ENCODE results near the gene CFAP46.
"Not testable (repeated sequence)": the region's sequence is repeated elsewhere in the genome, so short reads cannot be mapped to it uniquely, and the experiment has no call there.

CFAP46 gene

GRCh38 chr10:132832186-132832969, 110.0 kb downstream of the CFAP46 start:
- no peak overlapping the region for H3K4me3 ChIP-seq (ENCODE audit: low read depth, low read length)

GRCh38 chr10:132829403-132829802, 113.0 kb downstream of the CFAP46 start:
- H3K4me3 ChIP-seq (ENCODE audit: low read depth, low read length): no peak overlapping the region

DNA sequence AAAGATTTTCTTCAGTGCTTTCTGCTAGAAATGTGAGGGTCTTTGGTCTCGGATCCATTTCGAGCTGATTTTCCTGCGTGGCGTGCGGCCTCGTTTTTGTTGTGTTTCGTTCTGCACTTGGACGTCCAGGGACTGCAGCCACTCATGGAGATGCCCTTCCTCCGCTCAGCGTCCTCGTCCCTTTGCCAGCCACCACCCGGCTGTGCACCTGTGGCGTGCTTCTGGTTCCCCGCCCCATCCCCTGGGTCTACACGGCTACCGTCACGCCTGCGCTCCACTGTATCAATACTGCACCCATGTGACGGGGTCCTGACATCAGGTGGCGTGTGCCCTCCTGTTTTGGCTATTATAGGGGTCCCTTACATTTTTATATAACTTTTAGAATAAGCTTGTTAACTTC, 113.7 kb downstream of the CFAP46 start:
- H3K4me3 ChIP-seq (ENCODE audit: low read depth, low read length): no peak overlapping the region

DNA sequence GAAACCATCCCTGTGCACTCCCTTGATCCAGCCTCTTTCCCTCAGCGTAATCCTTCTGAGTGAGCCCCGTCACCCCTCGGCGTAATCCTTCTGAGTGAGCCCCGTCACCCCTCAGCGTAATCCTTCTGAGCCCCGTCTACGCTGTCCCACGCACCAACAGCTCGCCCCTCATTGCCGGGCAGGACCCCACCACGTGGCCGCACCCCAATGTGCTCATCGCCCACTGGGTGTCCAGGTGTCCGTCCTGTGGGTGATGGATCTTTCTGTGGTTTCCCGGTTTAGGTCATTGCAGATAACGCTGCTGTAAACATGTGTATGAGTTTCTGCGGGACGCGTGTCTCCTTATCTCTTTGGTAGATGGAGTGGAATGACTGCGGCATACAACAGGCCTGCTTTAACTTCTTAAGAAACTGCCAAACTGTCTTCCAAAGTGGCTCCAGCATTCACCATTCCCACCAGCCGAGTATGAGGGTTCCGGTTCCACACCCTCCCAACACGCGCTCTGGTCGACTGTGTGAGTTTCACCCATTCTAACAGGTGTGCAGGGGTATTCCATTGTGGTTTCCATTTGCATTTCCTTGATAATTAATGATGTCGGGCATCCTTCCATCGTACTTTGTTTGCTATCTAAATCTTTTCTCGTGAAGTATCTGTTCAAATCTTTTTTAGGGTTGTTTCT, 114.4 kb downstream of the CFAP46 start:
- no peak overlapping the region for H3K4me3 ChIP-seq (ENCODE audit: low read depth, low read length)

GRCh38 chr10:132827423-132827789, 115.0 kb downstream of the CFAP46 start:
- H3K4me3 ChIP-seq (ENCODE audit: low read depth, low read length): no peak overlapping the region

- H3K4me3 ChIP-seq (ENCODE audit: low read depth, low read length): no peak overlapping the region
Observed at GRCh38 chr10:132826524-132827422, 115.6 kb downstream of the CFAP46 start.

- not testable (repeated sequence) for H3K4me3 ChIP-seq (ENCODE audit: low read depth, low read length)
Observed at GRCh38 chr10:132825783-132826523, 116.4 kb downstream of the CFAP46 start.

GRCh38 chr10:132820056-132820455, 122.3 kb downstream of the CFAP46 start:
- H3K4me3 ChIP-seq (ENCODE audit: low read depth, low read length): no peak overlapping the region

- H3K4me3 ChIP-seq (ENCODE audit: low read depth, low read length): no peak overlapping the region
Observed at GRCh38 chr10:132817701-132818211, 124.6 kb downstream of the CFAP46 start.

GRCh38 chr10:132816718-132817117, 125.7 kb downstream of the CFAP46 start:
- no peak overlapping the region for H3K4me3 ChIP-seq (ENCODE audit: low read depth, low read length)

DNA sequence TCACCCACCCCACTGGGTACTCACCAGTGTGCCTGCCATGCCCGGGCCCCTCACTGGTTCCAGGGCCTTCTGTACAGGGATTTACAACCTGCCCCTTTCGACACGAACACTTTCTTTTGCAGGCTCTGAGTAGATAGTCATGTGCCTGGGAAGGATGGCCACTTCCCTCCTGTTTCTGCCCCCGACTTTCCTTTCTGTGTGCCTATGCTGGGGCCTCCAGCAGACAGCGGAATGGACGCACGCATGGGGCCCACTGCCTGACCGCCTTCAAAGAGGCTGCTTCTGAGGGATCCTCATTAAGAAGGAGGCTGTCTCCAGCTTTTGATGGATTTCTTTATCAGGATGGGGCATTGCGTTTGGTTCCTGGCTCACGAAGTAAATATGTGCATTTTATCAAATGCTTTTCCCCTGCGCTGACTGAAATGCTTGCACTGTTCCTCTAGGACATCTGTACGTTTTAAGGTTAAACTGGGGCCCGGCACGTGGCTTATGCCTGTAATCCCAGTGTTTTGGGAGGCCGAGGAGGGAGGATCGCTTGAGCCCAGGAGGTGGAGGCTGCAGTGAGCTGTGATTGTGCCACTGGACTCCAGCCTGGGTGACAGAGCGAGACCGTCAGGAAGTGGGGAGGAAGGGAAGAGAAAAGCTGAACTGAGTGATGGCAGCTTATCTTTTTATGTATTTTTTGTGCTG, 127.1 kb downstream of the CFAP46 start:
- H3K4me3 ChIP-seq (ENCODE audit: low read depth, low read length): no peak overlapping the region

DNA sequence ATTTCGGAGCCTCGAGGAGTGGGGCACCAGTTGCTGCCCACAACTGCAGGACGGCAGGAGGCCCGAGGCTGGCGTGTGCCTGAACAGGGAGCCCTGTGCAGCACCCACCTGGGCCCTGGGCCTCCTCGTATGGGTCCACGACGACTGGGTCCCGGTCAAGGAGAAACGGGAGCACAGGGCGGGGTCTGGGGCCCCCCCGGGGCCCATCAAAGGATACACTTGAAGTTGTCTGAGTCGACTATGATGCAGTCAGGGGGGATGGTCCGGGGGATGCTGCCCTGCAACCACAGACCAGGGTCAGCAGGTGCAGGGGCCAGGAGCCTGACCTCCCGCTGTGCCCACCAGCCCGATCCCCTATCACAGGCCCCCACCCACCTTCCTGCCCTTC, 127.9 kb downstream of the CFAP46 start:
- no peak overlapping the region for H3K4me3 ChIP-seq (ENCODE audit: low read depth, low read length)

GRCh38 chr10:132813560-132814468, 128.6 kb downstream of the CFAP46 start:
- H3K4me3 ChIP-seq (ENCODE audit: low read depth, low read length): no peak overlapping the region

DNA sequence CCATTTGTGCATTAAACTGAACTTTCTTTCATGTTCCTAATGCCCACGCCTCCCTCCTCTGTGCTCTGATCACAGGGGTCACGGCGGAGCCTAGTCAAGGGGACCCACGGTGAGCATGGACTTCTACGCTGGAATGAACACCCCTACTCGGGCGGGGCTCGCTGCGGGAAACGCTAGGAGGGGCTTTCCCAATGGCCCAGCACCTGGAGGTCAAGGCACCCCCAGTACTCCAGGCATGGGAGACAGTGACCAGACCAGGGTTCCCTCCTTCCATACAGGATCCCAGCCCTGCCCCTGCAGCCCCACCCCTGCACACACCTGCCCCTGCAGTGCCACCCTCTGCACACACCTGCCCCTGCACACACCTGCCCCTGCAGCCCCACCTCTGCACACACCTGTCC, 129.4 kb downstream of the CFAP46 start:
- H3K4me3 ChIP-seq (ENCODE audit: low read depth, low read length): no peak overlapping the region

- no peak overlapping the region for H3K4me3 ChIP-seq (ENCODE audit: low read depth, low read length)
Observed at GRCh38 chr10:132812520-132812919, 129.8 kb downstream of the CFAP46 start.

DNA sequence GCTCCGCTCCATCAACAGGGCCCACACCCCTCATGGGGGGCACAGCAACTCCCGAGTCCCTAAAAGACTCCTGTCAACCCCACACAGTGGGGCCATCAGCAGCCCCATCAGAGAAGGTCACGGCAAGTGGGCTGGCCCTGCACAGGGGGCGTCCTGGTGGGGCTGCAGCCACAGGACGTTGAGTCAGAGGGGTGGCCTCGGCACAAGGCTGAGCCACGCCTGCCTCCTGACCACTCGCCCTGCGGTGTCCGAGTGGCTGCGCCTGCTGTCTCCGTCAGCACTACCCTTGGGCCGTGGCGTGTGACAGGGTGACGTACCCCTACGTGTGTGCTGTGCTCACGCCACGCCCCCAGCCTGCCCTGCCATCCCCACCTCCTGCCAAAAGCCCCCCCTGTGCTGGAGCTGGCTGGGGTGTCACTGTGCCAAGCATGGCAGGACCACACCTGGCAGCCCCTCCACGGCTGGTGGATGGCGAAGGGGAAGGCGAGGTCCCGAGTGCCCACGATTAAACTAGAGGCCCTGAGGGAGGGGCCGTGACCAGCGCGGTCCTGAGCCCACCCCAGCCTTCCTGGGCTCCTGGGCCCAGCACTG, 130.4 kb downstream of the CFAP46 start:
- H3K4me3 ChIP-seq (ENCODE audit: low read depth, low read length): no peak overlapping the region

- H3K4me3 ChIP-seq (ENCODE audit: low read depth, low read length): no peak overlapping the region
Observed at GRCh38 chr10:132810807-132811700, 131.3 kb downstream of the CFAP46 start.
